GM19455 (cell line): ENCODE measurements around the gene BUD31.
"Not testable (repeated sequence)": the region's sequence is repeated elsewhere in the genome, so short reads cannot be mapped to it uniquely, and the experiment has no call there.

Source experiments
- ATAC-seq: cut with Tn5 transposase; IDR thresholded peaks from one replicate; pipeline ENCODE4 v1.9.1; 2021; ENCODE audit not compliant: unreplicated experiment

The BUD31 gene

GRCh38 chr7:99428972-99429566 lies 20.3 kb downstream of the BUD31 start:
- ATAC-seq: no peak

- no peak for ATAC-seq
These were observed 21.0 kb downstream of the BUD31 start for GRCh38 chr7:99429756-99430155.

- ATAC-seq: not testable (repeated sequence)
These were observed 23.2 kb downstream of the BUD31 start for GRCh38 chr7:99431756-99432540.

DNA sequence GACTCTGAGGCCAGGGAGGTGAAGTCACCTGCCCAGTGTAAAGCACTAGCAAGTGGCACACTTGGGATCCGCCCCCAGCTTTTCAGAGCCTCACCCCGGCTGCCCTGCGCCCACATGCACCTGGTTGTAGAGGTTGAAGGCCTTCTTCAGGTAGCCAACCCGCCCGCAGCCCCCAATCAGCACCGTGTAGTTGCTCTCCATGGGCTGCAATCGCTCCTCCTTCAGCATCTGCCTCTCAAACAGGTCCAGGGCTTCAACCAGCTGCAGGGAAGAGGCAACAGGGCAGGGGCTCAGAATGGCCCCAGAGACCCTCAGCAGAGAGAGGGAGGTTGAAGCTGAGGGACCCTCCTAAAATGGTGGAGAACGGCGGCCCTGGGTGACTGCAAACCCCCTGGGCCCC lies 24.4 kb downstream of the BUD31 start:
- no peak for ATAC-seq

DNA sequence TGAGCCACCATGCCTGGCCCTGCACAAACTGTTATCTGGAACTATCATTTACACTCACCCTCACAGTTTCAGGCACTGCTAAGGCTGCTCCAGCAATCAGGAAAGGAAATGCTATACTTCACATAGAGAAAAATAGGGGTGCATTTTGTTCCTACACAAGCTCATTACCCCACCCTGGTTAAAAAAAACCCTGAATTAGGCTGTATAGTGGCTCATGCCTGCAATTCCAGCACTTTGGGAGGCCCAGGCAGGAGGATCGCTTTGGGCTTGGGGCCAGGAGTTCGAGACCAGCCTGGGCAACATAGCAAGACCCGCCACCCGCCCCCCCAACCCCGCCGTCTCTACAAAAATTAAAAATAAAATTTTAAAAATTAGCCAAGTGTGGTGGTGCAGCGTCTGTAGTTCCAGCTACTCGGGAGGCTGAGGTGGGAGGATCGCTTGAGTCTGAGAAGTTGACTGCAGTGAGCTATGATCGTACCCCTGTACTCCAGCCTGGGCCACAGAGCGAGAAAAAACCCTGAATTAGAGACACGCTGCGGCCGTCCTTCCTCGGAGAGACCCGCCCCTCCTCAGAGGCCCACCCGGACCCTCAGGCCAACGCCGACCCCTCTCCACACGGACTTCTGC lies 29.3 kb downstream of the BUD31 start:
- ATAC-seq: peak; percentile 10

GRCh38 chr7:99438573-99439480 lies 30.1 kb downstream of the BUD31 start, which contains the start of the genes CPSF4 and PTCD1:
CPSF4 (plus strand) TSS chr7:99438943; CDS start chr7:99439083, 140 bp downstream.
PTCD1 (minus strand) TSS chr7:99438798; CDS start chr7:99435242, 3,556 bp downstream.
- ATAC-seq: peak; percentile 95

- no peak for ATAC-seq
These were observed 31.4 kb downstream of the BUD31 start for GRCh38 chr7:99440195-99440594.

DNA sequence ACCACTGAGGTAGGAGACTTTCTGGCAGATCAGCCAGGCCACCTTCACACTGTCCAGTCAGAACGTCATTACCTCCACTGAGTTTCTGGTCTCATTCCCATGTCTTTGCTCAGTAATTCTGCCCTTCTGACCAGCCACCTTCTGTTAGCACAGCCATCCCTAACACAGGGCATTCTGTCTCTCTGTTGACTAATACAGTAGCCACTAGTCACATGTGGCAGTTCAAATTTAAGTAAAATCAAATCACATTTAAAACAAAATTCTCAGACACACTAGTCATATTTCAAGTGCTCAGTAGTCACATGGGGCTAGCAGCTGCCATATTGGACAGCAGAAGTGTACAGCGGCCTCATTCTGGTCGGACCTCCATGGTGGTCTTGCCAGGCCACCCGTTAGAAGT lies 37.3 kb downstream of the BUD31 start:
- no peak for ATAC-seq

- ATAC-seq: no peak
These were observed 39.2 kb downstream of the BUD31 start for GRCh38 chr7:99447943-99448342.

DNA sequence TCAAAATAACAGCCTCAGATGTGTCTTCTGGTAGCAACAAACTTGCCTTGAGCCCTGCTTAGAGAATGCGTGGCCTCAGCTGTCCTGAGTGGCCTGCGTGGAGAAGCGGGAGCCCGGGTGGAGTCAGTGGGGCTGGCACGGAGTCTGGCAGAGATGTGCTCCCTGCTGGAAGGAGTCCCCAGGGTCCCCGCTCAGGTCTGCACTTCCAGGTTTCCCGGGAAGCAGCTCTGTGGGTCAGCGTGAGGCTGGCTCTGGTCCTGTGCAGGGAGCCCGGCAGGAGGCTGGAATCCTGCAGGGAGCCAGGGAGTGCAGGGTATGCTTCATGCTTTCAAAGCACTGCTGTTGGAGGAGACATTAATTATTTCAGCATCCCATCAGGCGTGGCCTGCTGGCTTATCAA lies 40.1 kb downstream of the BUD31 start:
- ATAC-seq: no peak

GRCh38 chr7:99449326-99449725 lies 40.6 kb downstream of the BUD31 start:
- no peak for ATAC-seq

DNA sequence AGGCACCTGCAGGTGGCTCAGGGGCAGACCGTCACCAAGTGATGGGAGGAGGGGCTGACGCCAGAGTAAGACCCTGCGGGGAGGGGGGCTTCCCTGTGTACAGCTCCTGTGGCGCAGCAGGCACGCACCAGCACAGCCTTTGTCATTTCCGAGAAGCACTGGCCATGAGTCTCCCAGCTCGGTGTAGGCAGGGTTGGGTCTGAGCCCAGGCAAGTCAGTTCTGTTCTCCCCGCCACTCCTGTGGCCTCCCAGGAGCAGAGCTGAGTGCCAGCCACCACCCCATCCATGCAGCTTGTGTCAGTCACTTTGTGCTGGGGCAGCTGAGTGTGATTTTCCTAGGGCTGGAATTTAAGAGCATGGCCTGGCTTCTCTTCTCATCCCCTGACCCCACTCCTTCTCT lies 43.2 kb downstream of the BUD31 start:
- no peak for ATAC-seq

DNA sequence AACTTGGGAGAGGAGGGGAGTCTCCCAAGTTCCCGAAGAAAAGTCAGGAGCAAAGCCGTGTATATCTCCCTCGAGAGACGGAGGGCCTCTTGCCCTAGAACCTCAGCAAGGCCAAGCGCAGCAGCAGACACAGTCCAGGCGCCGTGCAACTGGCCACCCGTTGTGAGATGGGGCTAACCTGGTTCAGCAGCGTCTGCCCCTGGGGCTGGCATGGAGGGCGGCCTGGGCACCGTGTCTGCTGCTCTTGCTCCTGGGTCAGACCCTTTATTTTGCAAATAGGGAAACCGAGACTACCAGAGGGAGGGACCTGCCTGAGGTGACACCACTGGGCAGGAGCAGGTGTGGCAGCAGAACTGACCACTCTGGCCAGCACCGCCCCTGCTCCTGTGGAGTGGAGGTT lies 43.8 kb downstream of the BUD31 start:
- ATAC-seq: no peak

DNA sequence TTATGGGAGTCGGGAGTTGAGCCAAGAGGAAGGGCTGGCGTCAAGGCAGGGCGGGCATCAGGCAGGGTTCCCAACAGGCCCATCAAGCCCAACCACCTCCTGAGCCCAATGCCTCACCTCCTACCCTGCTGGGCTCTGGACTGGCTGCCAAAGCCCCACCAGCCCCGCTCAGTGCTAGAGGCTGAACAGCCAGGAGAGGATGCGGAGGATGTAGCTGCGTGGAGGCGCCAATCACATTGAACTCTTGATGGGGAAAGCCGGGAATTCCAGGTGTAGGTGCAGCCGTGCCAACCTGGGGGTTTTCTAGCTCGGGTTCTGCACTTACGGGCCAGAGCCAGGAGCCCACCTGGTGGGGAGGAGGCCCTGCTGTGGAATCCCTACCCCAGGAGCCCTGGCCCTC lies 44.3 kb downstream of the BUD31 start:
- ATAC-seq: no peak

GRCh38 chr7:99455874-99456273 lies 47.1 kb downstream of the BUD31 start:
- ATAC-seq: no peak

GRCh38 chr7:99456288-99456687 lies 47.5 kb downstream of the BUD31 start:
- ATAC-seq: no peak

DNA sequence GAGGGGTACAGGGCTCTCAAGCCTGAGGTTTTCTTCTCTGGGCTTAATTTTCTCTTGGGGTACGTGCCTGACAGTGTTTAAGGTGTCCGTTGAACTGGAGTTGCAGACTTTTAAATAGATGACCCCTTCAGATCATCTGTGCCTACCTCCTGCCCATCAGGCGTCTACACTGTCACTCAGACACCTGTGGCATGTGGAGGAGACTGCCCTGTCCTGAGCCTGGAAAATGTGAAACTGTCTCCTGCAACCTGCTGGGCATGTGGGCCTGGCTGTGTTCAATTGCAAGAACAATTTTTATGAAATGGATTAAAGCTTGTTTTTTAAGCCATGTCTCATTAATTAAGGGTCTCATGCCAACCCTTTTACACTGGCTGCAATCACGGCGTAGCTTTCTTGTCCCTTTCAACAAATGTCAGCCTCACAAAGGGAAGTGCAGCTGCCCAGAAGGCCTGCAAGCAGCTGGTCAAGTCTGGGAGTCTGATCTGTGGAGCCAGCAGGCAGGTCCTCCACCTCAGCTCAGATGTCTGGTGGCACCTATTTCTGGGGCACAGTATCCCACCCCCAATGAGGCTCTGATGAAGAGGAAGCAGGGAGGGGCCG lies 48.4 kb downstream of the BUD31 start:
- no peak for ATAC-seq

DNA sequence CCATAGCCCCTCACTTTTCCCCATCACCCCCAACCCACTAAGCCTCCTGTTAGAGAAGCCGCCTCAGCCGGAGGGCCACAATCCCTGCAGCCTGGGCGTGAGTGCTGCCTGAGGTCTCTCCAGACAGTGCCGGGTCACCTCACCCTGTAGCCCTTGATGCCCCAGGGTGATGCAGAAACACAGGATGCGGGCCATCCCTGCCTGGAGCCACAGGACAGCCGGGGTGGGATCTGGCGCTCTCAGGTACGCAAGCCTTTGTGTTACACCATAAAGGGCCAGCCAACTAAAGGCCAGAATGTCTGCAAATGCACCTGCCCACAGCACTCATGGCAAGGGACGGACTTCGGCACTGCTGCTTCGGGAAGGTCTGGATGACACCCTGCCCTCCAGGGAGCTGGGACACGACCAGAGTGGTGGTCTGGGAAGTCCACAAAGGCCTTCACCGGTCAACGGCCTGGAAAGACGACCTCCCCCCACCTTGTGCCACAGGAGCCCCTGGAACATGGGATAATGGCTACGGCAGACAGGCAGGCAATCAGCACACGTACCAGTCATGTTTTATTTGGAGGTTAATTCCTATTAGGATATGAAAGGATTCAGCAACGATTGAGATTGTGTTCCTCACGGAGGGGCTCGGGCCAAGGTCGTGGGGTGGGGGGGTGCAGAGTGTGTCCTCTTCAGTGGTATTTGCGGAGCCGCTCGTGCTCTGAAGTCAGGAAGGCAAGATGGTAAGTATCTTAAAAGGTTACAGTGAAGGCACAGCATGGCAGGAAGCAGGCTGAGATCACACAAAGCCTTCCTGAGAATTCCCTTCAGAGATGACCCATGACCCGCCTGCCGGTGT lies 49.1 kb downstream of the BUD31 start:
- no peak for ATAC-seq

DNA sequence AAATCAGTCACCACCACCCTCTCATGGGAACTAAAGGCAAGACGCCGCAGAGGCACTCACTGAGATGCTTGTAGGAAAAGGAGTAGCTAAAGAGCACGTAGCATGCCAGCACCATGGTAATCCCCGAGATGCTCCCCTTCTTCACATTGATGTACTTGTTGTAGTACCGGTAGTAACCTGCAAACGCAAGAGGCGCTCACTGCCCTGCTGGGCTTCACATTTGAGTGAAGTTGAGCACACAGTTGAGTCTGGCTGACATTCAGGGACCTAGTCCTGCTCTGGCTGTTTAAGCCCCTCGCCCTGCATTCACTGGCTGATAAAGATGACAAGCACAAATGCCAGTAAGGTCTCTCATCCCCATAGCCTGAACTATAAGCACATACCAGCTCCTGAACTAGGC lies 50.3 kb downstream of the BUD31 start:
- ATAC-seq: no peak

- no peak for ATAC-seq
These were observed 51.9 kb downstream of the BUD31 start for GRCh38 chr7:99460651-99461050.
